Stomach (tissue), 4 donors: Measurements from ENCODE around the gene WDR3.

Source experiments
- EP300 ChIP-seq: sonication (generic); formaldehyde crosslinking; IDR thresholded peaks from one replicate; pipeline ENCODE4 v1.6.1; 2017; ENCODE audit warnings: antibody characterized with exemption
- POLR2A ChIP-seq, 4 donors: fragments of 450-650 bp; IDR thresholded peaks; one replicate each; pipeline ENCODE4 v1.6.1; 2016; ENCODE audit warnings: antibody characterized with exemption in 4 of 4, control low read depth in 2 of 4, mild to moderate bottlenecking in 1 of 4, moderate library complexity in 1 of 4
- TF ChIP-seq, protein P1 (sequence below), 7 experiments: fragments of 450-650 bp in 4 of 7; fragments of 200-600 bp in 3 of 7; sonication (generic) in 3 of 7; IDR thresholded peaks; one replicate each; pipeline ENCODE4 v1.5.1; 2016 to 2019; ENCODE audit warnings: antibody characterized with exemption in 7 of 7, control low read depth in 2 of 7, mild to moderate bottlenecking in 1 of 7

DNA sequence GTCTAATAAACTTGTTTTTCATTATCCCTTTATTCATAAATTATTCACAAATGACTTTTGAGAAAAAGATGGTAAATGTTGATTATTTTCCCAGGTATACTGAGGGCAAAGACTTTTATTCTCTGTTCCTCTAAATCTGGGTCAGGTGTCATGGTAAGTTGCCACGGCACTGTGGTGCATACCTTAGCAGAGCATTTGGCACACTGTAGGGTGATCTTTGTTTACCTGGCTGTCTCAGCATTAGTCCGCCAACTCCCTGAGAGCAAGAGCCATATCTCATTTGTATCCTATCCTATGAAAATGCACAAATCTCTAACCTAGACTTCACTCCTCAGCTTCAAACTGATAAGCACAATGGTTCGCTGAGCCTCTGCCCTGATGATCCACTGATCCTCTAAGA, 25.1 kb upstream of the WDR3 start:
- TF ChIP-seq, protein P1, sequence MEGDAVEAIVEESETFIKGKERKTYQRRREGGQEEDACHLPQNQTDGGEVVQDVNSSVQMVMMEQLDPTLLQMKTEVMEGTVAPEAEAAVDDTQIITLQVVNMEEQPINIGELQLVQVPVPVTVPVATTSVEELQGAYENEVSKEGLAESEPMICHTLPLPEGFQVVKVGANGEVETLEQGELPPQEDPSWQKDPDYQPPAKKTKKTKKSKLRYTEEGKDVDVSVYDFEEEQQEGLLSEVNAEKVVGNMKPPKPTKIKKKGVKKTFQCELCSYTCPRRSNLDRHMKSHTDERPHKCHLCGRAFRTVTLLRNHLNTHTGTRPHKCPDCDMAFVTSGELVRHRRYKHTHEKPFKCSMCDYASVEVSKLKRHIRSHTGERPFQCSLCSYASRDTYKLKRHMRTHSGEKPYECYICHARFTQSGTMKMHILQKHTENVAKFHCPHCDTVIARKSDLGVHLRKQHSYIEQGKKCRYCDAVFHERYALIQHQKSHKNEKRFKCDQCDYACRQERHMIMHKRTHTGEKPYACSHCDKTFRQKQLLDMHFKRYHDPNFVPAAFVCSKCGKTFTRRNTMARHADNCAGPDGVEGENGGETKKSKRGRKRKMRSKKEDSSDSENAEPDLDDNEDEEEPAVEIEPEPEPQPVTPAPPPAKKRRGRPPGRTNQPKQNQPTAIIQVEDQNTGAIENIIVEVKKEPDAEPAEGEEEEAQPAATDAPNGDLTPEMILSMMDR (IDR thresholded peaks at IDR 0.05), result no peak
- no peak for TF ChIP-seq POLR2A (IDR thresholded peaks at IDR 0.05)
- no peak for TF ChIP-seq EP300
